Mucosa of descending colon (tissue), 3 donors: ENCODE data around the gene SYNJ2. TPM values are rescaled to one million over a fixed set of nuclear protein-coding genes. Genes with fewer than 3 reads are reported as not detected.

ENCODE experiments used
- ATAC-seq: fragments of 200-7000 bp; cut with Tn5 transposase; one replicate; pipeline ENCODE4 v1.9.1; 2020; ENCODE audit warnings: mild to moderate bottlenecking, moderate library complexity
- DNase-seq, 3 donors: peaks; one replicate each; pipeline ENCODE4 v3.0.0-alpha.2; 2020
- H3K36me3 ChIP-seq: fragments of 200-600 bp; one replicate; pipeline ENCODE4 v1.8.0; 2021; ENCODE audit warnings: low read depth, mild to moderate bottlenecking
- H3K4me1 ChIP-seq: fragments of 200-600 bp; one replicate; pipeline ENCODE4 v1.8.0; 2021; ENCODE audit warnings: low read depth, mild to moderate bottlenecking
- H3K4me3 ChIP-seq: fragments of 200-600 bp; one replicate; pipeline ENCODE4 v1.8.0; 2021; ENCODE audit warnings: mild to moderate bottlenecking
- H3K9me3 ChIP-seq: fragments of 200-600 bp; one replicate; pipeline ENCODE4 v1.8.0; 2021; ENCODE audit warnings: mild to moderate bottlenecking
- intact Hi-C, 2 donors: fragments of 100-400 bp; cut with DNase I in 1 of 2; cut with micrococcal nuclease in 1 of 2; formaldehyde crosslinking; loops; one replicate each; pipeline versions ENCODE4 v1.11.0 to v1.11.1; 2022; cut with DNase I, micrococcal nuclease
- total RNA-seq, 3 donors: library from RNA; stranded (reverse); fragmentation: NEBNext Ultra II Directional in 2 of 3; extraction: Animal tissue kit (Norgen Biotek cat#: 25700) in 2 of 3; gene quantifications; one replicate each; pipeline versions ENCODE4 v1.2.1 to v1.2.4, GENCODE V29; 2021 to 2023
- TF ChIP-seq, protein P1 (sequence below): fragments of 200-600 bp; IDR thresholded peaks from one replicate; pipeline ENCODE4 v1.8.0; 2022; ENCODE audit warnings: antibody characterized with exemption, mild to moderate bottlenecking
- donor health status: DM: no; HTN: no; CAD: no; lungs with moderate emphysema.
- donor health status: DM: no; HTN: no; CAD: no.
- donor health status: DM: no; HTN: yes; CAD: no.

The SYNJ2 gene
- total RNA-seq, 3 donors from 2014 or later = 28.3 to 45.9 (median 39.6) TPM

DNA sequence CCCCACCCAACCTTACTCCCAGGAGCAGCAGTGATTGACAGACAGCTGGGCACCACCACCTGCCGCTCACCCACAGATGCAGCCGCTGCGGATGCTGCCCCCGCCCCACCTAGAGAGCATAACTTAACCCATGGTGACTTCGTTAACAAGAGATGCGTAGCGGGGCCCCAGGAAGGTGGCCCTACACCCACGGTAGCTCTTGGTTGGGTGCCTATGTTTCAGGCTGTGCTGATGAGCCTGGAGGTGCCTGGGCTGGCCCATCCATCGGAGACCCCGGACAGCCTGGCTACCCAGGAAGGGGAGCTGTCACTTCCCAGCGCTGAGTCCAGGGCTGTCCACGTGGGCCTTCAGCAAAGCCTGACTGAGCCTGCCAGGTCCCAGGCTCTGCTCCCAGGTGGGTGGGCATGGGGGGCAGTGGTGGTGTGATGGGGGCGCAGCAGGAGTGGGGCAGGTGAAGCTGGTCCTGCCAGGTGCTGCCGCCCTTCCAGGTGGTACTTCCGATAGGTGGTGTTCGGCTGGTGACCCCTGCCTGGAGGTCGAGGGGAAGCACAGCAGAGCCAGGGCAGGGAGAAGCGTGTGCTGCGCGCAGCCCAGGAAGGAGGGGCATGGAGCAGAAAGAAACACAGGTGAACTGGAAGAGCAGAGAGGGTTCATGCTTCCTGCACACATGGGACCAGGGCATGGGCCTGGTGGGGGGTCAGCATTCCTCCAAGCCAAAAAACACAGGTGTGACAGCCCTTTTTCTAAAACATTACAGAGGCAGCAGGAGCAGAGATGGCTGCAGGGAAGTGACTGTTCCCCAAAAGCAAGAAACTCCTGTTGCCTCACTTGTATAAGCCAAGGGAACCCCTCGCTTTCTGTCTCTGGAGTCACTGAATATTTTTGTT is 56.9 kb downstream of the SYNJ2 start:
- peak in 2 of 3 donors; percentile 31 to 43 for DNase-seq

DNA sequence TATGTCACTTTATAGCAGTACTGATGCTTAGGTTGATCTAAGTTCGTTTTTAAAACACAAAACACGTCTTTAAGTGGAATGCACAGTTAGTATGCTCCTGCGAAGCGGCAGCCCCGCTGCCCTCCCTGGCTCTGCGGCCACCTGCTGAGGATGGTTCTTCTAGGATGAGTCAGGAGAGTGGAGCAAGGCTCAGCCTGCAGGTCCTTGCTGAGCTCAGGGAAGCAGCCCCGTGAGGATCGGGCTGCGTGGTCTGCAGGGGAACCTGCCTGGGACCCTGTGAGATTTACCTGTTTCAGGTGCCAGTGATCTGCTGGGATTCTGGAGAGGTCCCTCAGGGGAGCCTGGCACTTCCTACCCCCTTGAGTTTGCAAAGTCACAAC is 57.5 kb downstream of the SYNJ2 start:
- Histone ChIP-seq H3K4me1 (peaks cover 19% of the 10 kb centered on the region), H3K36me3 (no peaks in the 10 kb centered on the region), H3K9me3 (no peaks in the 10 kb centered on the region), H3K4me3 (no peak overlapping the region)
- no peak for ATAC-seq
- TF ChIP-seq, protein P1, sequence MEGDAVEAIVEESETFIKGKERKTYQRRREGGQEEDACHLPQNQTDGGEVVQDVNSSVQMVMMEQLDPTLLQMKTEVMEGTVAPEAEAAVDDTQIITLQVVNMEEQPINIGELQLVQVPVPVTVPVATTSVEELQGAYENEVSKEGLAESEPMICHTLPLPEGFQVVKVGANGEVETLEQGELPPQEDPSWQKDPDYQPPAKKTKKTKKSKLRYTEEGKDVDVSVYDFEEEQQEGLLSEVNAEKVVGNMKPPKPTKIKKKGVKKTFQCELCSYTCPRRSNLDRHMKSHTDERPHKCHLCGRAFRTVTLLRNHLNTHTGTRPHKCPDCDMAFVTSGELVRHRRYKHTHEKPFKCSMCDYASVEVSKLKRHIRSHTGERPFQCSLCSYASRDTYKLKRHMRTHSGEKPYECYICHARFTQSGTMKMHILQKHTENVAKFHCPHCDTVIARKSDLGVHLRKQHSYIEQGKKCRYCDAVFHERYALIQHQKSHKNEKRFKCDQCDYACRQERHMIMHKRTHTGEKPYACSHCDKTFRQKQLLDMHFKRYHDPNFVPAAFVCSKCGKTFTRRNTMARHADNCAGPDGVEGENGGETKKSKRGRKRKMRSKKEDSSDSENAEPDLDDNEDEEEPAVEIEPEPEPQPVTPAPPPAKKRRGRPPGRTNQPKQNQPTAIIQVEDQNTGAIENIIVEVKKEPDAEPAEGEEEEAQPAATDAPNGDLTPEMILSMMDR = no peak
- peak in 2 of 3 donors; percentile 21 to 26 for DNase-seq
- intact Hi-C loops = no loop called here

More for the DNA sequence above, 56.9 kb downstream of the SYNJ2 start:
- no peaks in the 10 kb centered on the region for H3K9me3 ChIP-seq
- intact Hi-C loops = no loop called here
- no peak for ATAC-seq
- no peak overlapping the region for H3K4me3 ChIP-seq
- H3K4me1 ChIP-seq = peaks cover 21% of the 10 kb centered on the region
- TF ChIP-seq, protein P1 = no peak
- no peaks in the 10 kb centered on the region for H3K36me3 ChIP-seq

DNA sequence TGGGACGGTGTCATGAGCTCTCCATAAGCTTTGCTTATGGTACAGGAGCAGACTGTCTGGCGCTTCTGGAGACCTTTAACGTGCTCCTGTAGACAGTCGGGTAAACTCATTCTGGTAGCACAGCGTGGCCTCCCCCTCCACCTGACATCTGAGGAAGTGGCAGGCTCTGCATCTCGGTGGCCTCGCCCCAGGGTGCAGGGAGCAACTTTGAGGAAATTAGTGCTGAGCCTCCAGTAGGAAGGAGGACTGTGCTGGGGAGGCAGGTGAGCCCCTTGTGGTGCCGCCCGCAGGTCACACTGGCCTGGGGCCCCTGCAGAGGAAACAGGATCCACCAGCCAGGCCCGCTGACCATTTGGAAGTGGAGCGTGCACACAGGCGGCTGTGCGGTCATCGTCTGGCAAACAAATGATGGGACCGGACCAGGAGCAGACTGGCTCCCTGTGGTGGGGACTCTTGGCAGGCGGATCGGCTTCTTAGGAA is 57.9 kb downstream of the SYNJ2 start:
- Histone ChIP-seq H3K4me1 (peaks cover 24% of the 10 kb centered on the region), H3K36me3 (no peaks in the 10 kb centered on the region), H3K9me3 (no peaks in the 10 kb centered on the region), H3K4me3 (no peak overlapping the region)
- intact Hi-C loops = no loop called here
- ATAC-seq = peak; percentile 10
- DNase-seq = peak in 2 of 3 donors; percentile 38 to 58
- TF ChIP-seq, protein P1 = no peak

DNA sequence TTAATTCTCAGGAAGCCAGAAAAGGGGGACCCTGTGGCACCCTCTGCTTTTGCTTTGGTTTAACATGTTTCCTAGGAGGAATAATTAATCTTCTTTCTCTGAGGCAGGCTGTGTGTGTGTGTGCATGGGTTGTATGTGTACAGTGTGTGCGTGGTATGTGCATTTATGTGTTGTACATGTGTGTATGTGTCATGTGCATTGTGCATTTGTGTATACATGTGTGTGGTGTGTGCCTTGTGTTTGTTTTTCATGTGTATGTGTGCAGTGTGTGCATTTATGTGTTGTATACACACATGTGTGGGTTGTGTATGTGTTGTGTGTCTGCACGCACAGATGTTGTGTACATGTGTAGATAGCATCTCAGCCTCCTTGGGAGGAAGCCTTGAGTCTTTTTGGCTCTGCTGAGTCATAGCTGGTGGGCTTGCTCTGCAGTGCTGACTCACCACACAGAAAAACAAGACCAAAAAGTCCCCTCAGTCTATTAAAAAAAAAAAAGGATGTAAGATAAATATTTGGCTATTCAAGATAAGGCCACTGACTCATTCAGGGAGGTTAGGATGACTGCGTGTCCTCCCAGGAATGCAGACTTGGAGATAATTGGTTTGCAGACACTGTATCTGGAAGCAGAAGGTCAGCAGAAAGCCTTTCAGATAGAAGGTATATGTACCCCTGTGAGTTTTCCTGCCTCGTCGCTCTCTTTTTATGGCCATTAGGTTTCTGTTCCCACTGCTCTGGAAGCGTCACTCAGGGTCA is 58.6 kb downstream of the SYNJ2 start:
- H3K9me3 ChIP-seq = no peaks in the 10 kb centered on the region
- intact Hi-C loops = no loop called here
- peaks cover 23% of the 10 kb centered on the region for H3K4me1 ChIP-seq
- H3K36me3 ChIP-seq = no peaks in the 10 kb centered on the region
- peak; percentile 58 for ATAC-seq
- TF ChIP-seq, protein P1 = no peak
- no peak overlapping the region for H3K4me3 ChIP-seq
- DNase-seq = peak in 2 of 3 donors; percentile 10 to 31

DNA sequence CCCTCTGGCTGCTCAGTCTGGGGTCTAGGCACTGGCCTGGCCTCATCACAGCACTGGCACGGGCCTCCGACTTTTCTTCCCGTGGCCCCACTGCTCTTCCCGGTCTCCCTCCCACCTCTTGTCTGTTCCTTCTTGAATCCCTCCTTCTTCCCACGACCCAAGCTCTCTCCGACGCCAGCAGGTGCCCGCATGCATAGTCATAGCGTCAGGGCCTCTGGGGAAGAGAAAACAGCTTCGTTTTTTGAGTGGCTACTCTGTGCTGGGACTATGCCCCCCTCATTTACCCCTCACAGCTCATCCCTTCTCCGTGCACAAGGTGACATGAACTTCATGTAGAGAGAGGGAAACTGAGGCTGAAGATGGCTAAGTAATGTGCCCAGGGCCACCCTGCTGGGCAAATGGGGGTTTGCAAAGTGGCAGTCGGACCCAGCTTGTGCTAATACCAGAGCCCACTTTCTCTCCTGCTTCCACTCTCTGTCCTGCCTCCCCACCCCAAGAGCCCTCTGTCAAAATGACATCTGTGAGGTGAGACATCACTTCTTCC is 59.2 kb downstream of the SYNJ2 start:
- ATAC-seq (no peak), DNase-seq (peak in 2 of 3 donors; percentile 29 to 45)
- H3K4me3 ChIP-seq = no peak overlapping the region
- intact Hi-C loops = no loop called here
- no peaks in the 10 kb centered on the region for H3K36me3 ChIP-seq
- TF ChIP-seq, protein P1 = no peak
- H3K9me3 ChIP-seq = no peaks in the 10 kb centered on the region
- H3K4me1 ChIP-seq = peaks cover 19% of the 10 kb centered on the region
